ENCODE measurements around the gene IFFO2. TPM values are rescaled to one million over a fixed set of nuclear protein-coding genes. Genes with fewer than 3 reads are reported as not detected.

IFFO2 gene
- total and polyA plus RNA-seq, 2 donors, result 4.3 to 14.2 TPM

- Histone ChIP-seq H3K36me3 (ENCODE audit: insufficient read depth) (no peaks in the 10 kb centered on the region), H3K27ac (ENCODE audit: low read depth) (no peak overlapping the region), H3K4me1 (ENCODE audit: insufficient read depth) (no peaks in the 10 kb centered on the region), H3K4me3 (ENCODE audit: low read depth, low read length) (no peak overlapping the region)
- no peak for DNase-seq (ENCODE audit: extremely low spot score)
- 96% methylated on average over 17 of the region's 17 CpGs for WGBS
Observed at GRCh38 chr1:18885311-18886002, 71.0 kb downstream of the IFFO2 start.

- no peak overlapping the region for H3K27ac ChIP-seq (ENCODE audit: low read depth)
- H3K36me3 ChIP-seq (ENCODE audit: insufficient read depth), result no peaks in the 10 kb centered on the region
- DNase-seq (ENCODE audit: extremely low spot score), result no peak
- H3K4me1 ChIP-seq (ENCODE audit: insufficient read depth), result no peaks in the 10 kb centered on the region
- WGBS, result 85% methylated on average over 6 of the region's 6 CpGs
- H3K4me3 ChIP-seq (ENCODE audit: low read depth, low read length), result no peak overlapping the region
Observed at GRCh38 chr1:18884727-18885126, 71.7 kb downstream of the IFFO2 start.

DNA sequence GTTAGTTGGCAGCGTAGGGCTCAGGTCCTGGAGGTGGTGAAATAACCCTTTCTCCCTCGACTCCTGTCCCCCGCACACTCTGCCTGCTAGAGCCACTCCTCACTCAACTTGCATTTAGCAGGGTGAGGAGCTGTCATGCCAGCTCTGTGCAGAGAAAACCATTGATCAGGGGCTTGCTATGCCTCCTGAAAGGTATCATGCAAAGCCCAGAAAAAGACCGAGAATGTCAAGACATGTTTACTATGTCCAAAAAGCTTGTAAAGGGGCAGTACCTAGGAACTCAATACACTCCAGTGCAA, 72.1 kb downstream of the IFFO2 start:
- H3K27ac ChIP-seq (ENCODE audit: low read depth), result no peak overlapping the region
- no peaks in the 10 kb centered on the region for H3K4me1 ChIP-seq (ENCODE audit: insufficient read depth)
- no peak overlapping the region for H3K4me3 ChIP-seq (ENCODE audit: low read depth, low read length)
- no peaks in the 10 kb centered on the region for H3K36me3 ChIP-seq (ENCODE audit: insufficient read depth)
- WGBS, result 61% methylated on average over 4 of the region's 4 CpGs
- DNase-seq (ENCODE audit: extremely low spot score), result no peak

GRCh38 chr1:18883636-18884418, 72.6 kb downstream of the IFFO2 start:
- H3K4me1 ChIP-seq (ENCODE audit: insufficient read depth), result no peaks in the 10 kb centered on the region
- no peak overlapping the region for H3K4me3 ChIP-seq (ENCODE audit: low read depth, low read length)
- H3K27ac ChIP-seq (ENCODE audit: low read depth), result no peak overlapping the region
- no peaks in the 10 kb centered on the region for H3K36me3 ChIP-seq (ENCODE audit: insufficient read depth)
- DNase-seq (ENCODE audit: extremely low spot score), result no peak
- 56% methylated on average over 14 of the region's 14 CpGs for WGBS

- Histone ChIP-seq H3K27ac (ENCODE audit: low read depth) (no peak overlapping the region), H3K4me1 (ENCODE audit: insufficient read depth) (no peaks in the 10 kb centered on the region), H3K4me3 (ENCODE audit: low read depth, low read length) (no peak overlapping the region), H3K36me3 (ENCODE audit: insufficient read depth) (no peaks in the 10 kb centered on the region)
- 97% methylated on average over 23 of the region's 23 CpGs for WGBS
- no peak for DNase-seq (ENCODE audit: extremely low spot score)
Observed at GRCh38 chr1:18883079-18883478, 73.4 kb downstream of the IFFO2 start.

DNA sequence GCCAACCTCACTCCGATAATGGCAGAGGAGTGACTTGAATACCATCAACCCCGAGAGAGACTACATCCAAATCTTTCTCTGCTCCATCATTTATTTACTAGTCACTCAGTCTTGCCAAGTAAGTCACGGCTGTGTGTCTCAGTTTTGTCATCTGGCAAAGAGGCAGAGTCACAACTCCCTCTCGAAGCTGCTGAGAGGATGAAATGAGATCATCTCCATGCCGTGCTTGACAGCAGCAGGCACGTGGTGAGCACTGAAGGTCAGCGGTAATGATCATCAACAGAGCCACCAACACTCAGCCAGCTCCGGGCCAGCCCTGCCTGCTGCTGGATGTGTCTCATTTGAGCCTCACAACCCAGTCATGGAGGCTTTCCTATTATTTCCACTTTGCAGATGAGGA, 74.0 kb downstream of the IFFO2 start:
- no peak for DNase-seq (ENCODE audit: extremely low spot score)
- Histone ChIP-seq H3K4me1 (ENCODE audit: insufficient read depth) (no peaks in the 10 kb centered on the region), H3K27ac (ENCODE audit: low read depth) (no peak overlapping the region), H3K36me3 (ENCODE audit: insufficient read depth) (no peaks in the 10 kb centered on the region), H3K4me3 (ENCODE audit: low read depth, low read length) (no peak overlapping the region)
- WGBS, result 83% methylated on average over 8 of the region's 8 CpGs

DNA sequence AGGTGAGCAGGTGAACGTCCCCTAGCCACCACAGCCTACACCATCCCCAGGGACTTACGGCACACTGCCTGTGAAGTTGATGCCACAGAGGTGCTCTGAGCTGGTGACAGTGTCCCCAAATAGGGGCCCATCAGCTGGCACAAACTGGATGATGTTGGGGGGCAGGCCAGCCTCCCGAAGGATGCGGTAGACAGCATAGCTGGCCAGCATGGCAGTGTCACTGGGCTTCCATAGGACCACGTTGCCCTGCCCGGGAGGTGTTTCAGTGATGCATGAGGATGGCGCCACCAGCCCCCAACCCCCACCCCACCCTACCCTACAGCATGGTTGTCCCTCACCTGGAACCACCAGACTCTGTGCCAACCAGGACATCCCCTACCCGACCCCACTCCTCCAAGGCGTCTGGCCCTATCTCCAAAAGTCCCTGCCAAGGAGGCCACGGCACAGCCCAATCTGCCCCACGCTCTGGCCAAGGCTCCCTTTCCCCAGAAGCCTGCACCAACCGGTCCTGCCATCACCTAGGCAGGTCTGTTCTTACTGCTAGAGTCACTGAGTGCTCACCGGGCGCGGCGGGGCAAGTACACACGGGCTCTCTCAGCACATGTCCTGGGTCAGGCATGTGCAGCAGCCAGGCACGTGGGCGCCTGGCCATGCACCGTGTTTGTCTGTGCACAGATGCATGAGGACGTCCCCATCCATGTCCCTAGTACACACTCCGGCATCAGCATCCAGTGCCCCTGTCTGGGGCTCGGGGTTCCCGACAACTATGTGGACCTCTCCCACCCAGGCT, 74.6 kb downstream of the IFFO2 start:
- no peak overlapping the region for H3K27ac ChIP-seq (ENCODE audit: low read depth)
- DNase-seq (ENCODE audit: extremely low spot score), result no peak
- no peak overlapping the region for H3K4me3 ChIP-seq (ENCODE audit: low read depth, low read length)
- WGBS, result 90% methylated on average over 24 of the region's 24 CpGs
- no peaks in the 10 kb centered on the region for H3K36me3 ChIP-seq (ENCODE audit: insufficient read depth)
- no peaks in the 10 kb centered on the region for H3K4me1 ChIP-seq (ENCODE audit: insufficient read depth)

- DNase-seq (ENCODE audit: extremely low spot score), result no peak
- Histone ChIP-seq H3K4me3 (ENCODE audit: low read depth, low read length) (no peak overlapping the region), H3K36me3 (ENCODE audit: insufficient read depth) (no peaks in the 10 kb centered on the region), H3K4me1 (ENCODE audit: insufficient read depth) (no peaks in the 10 kb centered on the region), H3K27ac (ENCODE audit: low read depth) (no peak overlapping the region)
- WGBS, result 98% methylated on average over 2 of the region's 2 CpGs
Observed at GRCh38 chr1:18881164-18881563, 75.3 kb downstream of the IFFO2 start.

- Histone ChIP-seq H3K36me3 (ENCODE audit: insufficient read depth) (no peaks in the 10 kb centered on the region), H3K27ac (ENCODE audit: low read depth) (no peak overlapping the region), H3K4me1 (ENCODE audit: insufficient read depth) (no peaks in the 10 kb centered on the region), H3K4me3 (ENCODE audit: low read depth, low read length) (no peak overlapping the region)
- no peak for DNase-seq (ENCODE audit: extremely low spot score)
- WGBS, result 84% methylated on average over 1 of the region's 1 CpG
Observed at GRCh38 chr1:18880585-18880984, 75.9 kb downstream of the IFFO2 start.

- H3K4me3 ChIP-seq (ENCODE audit: low read depth, low read length), result no peak overlapping the region
- H3K27ac ChIP-seq (ENCODE audit: low read depth), result no peak overlapping the region
- whole genome bisulfite sequencing, result 72% methylated on average over 21 of the region's 21 CpGs
- H3K4me1 ChIP-seq (ENCODE audit: insufficient read depth), result no peaks in the 10 kb centered on the region
- DNase-seq (ENCODE audit: extremely low spot score), result no peak
- H3K36me3 ChIP-seq (ENCODE audit: insufficient read depth), result no peaks in the 10 kb centered on the region
Observed at GRCh38 chr1:18879791-18880309, 76.6 kb downstream of the IFFO2 start.

GRCh38 chr1:18879215-18879790, 77.2 kb downstream of the IFFO2 start:
- H3K27ac ChIP-seq (ENCODE audit: low read depth), result no peak overlapping the region
- WGBS, result 87% methylated on average over 12 of the region's 12 CpGs

GRCh38 chr1:18878538-18879214, 77.8 kb downstream of the IFFO2 start:
- H3K4me3 ChIP-seq (ENCODE audit: low read depth, low read length), result no peak overlapping the region
- 88% methylated on average over 12 of the region's 12 CpGs for WGBS
- no peaks in the 10 kb centered on the region for H3K36me3 ChIP-seq (ENCODE audit: insufficient read depth)
- no peak for DNase-seq (ENCODE audit: extremely low spot score)
- no peaks in the 10 kb centered on the region for H3K4me1 ChIP-seq (ENCODE audit: insufficient read depth)
- H3K27ac ChIP-seq (ENCODE audit: low read depth), result no peak overlapping the region

More at GRCh38 chr1:18879215-18879790, 77.2 kb downstream of the IFFO2 start:
- Histone ChIP-seq H3K36me3 (ENCODE audit: insufficient read depth) (no peaks in the 10 kb centered on the region), H3K4me1 (ENCODE audit: insufficient read depth) (no peaks in the 10 kb centered on the region), H3K4me3 (ENCODE audit: low read depth, low read length) (no peak overlapping the region)
- no peak for DNase-seq (ENCODE audit: extremely low spot score)

- no peak overlapping the region for H3K27ac ChIP-seq (ENCODE audit: low read depth)
- no peaks in the 10 kb centered on the region for H3K36me3 ChIP-seq (ENCODE audit: insufficient read depth)
- 91% methylated on average over 35 of the region's 35 CpGs for WGBS
- DNase-seq (ENCODE audit: extremely low spot score), result no peak
- H3K4me3 ChIP-seq (ENCODE audit: low read depth, low read length), result no peak overlapping the region
- no peaks in the 10 kb centered on the region for H3K4me1 ChIP-seq (ENCODE audit: insufficient read depth)
Observed at GRCh38 chr1:18877282-18877681, 79.2 kb downstream of the IFFO2 start.
